GM18517 (cell line): ENCODE data around the gene KANK2.

Source experiments
- ATAC-seq: cut with Tn5 transposase; IDR thresholded peaks from one replicate; pipeline ENCODE4 v1.9.1; 2021; ENCODE audit warnings: mild to moderate bottlenecking, moderate library complexity; ENCODE audit not compliant: unreplicated experiment

KANK2 gene

GRCh38 chr19:11226716-11227166 is 29.4 kb upstream of the KANK2 start:
- ATAC-seq, result no peak

GRCh38 chr19:11225815-11226214 is 28.5 kb upstream of the KANK2 start:
- no peak for ATAC-seq

GRCh38 chr19:11225172-11225571 is 27.8 kb upstream of the KANK2 start:
- ATAC-seq, result no peak

GRCh38 chr19:11224429-11224828 is 27.1 kb upstream of the KANK2 start:
- no peak for ATAC-seq

- ATAC-seq, result no peak
These were observed 25.9 kb upstream of the KANK2 start for GRCh38 chr19:11223200-11223599.

GRCh38 chr19:11221082-11221598 is 23.8 kb upstream of the KANK2 start:
- ATAC-seq, result no peak

GRCh38 chr19:11214387-11214786 is 17.0 kb upstream of the KANK2 start:
- no peak for ATAC-seq

- ATAC-seq, result no peak
These were observed 13.2 kb upstream of the KANK2 start for GRCh38 chr19:11210656-11210928.

GRCh38 chr19:11209839-11210655 is 12.7 kb upstream of the KANK2 start:
- no peak for ATAC-seq

GRCh38 chr19:11208561-11209471 is 11.5 kb upstream of the KANK2 start:
- ATAC-seq, result no peak

- no peak for ATAC-seq
These were observed 8.7 kb upstream of the KANK2 start for GRCh38 chr19:11205939-11206570.

GRCh38 chr19:11204943-11205349 is 7.6 kb upstream of the KANK2 start:
- no peak for ATAC-seq

GRCh38 chr19:11204076-11204602 is 6.8 kb upstream of the KANK2 start:
- no peak for ATAC-seq

GRCh38 chr19:11203194-11204075 is 6.1 kb upstream of the KANK2 start:
- no peak for ATAC-seq

- no peak for ATAC-seq
These were observed 5.3 kb upstream of the KANK2 start for GRCh38 chr19:11202488-11203193.

- no peak for ATAC-seq
These were observed 4.4 kb upstream of the KANK2 start for GRCh38 chr19:11201791-11202190.

- no peak for ATAC-seq
These were observed 3.6 kb upstream of the KANK2 start for GRCh38 chr19:11200931-11201330.

GRCh38 chr19:11200015-11200574 is 2.8 kb upstream of the KANK2 start:
- ATAC-seq, result no peak

GRCh38 chr19:11199517-11199916 is 2.2 kb upstream of the KANK2 start:
- ATAC-seq, result no peak
